ENCODE data around the gene LRRK1. TPM values are rescaled to one million over a fixed set of nuclear protein-coding genes. Genes with fewer than 3 reads are reported as not detected.
"Not testable (repeated sequence)": the region's sequence is repeated elsewhere in the genome, so short reads cannot be mapped to it uniquely, and the experiment has no call there.

LRRK1 gene
- total RNA-seq, 4 donors from 2014 or later, result 17.0 to 46.3 (median 26.4) TPM

DNA sequence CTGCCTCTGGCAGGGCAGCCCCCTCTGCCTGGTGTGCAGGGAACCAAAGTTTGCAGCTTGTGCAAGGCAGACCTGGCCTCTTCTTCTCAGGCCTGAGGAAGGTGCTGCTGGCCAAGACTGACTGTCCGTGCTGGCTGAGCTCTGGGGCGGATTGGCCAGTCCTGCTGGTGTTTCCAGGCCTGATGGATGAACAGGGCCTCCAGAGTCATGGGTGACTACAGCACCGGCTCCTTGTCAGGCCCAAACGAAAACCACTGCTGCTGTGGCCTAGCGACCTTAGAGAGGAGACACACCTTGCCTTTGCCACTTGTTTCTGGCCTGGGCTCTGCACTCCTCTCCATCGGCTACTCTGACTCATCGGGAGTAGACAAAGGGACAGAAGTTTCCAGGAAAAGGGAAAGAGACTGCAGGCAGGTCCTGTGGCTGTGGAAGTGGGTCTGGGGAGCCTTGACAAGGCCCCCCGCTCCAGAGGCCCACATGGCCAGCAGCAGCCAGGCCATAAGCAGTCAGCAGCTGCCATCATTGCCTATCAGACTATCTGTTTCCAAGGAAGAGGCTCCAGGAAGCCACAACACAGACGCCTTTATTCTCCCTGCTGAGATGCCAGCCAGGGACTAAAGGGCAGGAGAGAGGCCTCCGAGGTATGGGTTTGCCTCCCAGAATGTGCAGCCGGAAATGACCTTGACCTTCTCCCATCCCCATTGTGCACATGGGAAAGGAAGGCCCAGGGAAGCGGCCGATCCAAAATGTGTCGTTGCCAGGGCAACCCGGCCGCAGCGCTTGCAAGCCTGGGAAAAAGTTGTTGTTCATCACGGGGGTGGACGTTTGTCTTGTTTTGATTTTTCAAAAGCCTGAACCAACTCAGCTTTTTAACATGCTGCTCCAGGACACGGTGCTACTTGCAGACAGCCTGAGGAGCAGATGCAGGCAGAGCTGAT lies 172.2 kb downstream of the LRRK1 start:
- WGBS, result 56% methylated on average over 13 of the region's 20 CpGs
- Histone ChIP-seq H3K4me1 (peaks cover 33% of the 10 kb centered on the region), H3K27me3 (no peaks in the 10 kb centered on the region), H3K9me3 (no peaks in the 10 kb centered on the region), H3K36me3 (no peaks in the 10 kb centered on the region), H3K27ac (peak overlapping the region; percentile 69), H3K4me3 (no peak overlapping the region)
- no peak for DNase-seq (ENCODE audit: low spot score in 2 of 2)
- TF ChIP-seq, protein P1, sequence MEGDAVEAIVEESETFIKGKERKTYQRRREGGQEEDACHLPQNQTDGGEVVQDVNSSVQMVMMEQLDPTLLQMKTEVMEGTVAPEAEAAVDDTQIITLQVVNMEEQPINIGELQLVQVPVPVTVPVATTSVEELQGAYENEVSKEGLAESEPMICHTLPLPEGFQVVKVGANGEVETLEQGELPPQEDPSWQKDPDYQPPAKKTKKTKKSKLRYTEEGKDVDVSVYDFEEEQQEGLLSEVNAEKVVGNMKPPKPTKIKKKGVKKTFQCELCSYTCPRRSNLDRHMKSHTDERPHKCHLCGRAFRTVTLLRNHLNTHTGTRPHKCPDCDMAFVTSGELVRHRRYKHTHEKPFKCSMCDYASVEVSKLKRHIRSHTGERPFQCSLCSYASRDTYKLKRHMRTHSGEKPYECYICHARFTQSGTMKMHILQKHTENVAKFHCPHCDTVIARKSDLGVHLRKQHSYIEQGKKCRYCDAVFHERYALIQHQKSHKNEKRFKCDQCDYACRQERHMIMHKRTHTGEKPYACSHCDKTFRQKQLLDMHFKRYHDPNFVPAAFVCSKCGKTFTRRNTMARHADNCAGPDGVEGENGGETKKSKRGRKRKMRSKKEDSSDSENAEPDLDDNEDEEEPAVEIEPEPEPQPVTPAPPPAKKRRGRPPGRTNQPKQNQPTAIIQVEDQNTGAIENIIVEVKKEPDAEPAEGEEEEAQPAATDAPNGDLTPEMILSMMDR (IDR thresholded peaks at IDR 0.05), result no peak
- TF ChIP-seq EP300 (IDR thresholded peaks at IDR 0.05), result no peak
- TF ChIP-seq POLR2A (IDR thresholded peaks at IDR 0.05), result no peak
- TF ChIP-seq POLR2AphosphoS5 (IDR thresholded peaks at IDR 0.05), result no peak

DNA sequence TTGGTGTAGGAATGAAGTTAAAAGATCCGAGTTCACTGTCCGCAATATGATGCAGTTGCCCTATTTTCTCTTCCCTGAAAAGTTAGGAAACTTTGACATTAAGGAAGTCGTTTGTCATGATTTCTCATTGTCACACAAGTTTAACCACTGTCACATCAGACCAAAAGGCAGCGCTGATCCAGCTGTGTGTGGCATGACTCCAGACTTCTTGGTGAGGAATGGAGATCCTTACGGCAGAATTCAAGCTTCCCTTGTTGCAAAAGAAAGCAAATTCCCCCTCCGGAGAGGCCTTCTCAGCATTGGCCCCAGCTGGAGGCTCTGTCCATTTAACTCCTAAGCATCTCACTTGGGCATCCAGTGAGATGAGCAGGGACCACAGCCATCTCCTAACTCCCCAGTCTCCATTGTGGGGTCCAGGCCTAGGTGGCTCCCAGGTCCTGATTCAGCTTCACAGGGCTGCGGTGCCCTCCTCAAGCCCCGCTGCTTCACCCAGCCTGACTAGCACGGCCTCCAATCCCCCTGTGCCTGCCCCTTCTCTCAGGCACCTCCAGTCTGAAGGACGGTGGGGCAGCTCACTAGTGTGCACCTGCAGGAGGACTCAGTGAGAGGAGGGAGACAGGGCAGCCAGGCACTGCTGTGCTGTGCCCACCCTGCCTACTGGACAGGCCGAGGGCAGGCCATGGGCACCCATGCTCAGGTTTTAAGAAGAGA lies 173.2 kb downstream of the LRRK1 start:
- DNase-seq (ENCODE audit: low spot score in 2 of 2), result no peak
- WGBS, result 70% methylated on average over 8 of the region's 11 CpGs
- TF ChIP-seq, protein P1 (IDR thresholded peaks at IDR 0.05), result no peak
- TF ChIP-seq POLR2A (IDR thresholded peaks at IDR 0.05) (no peak), POLR2AphosphoS5 (IDR thresholded peaks at IDR 0.05) (no peak), EP300 (IDR thresholded peaks at IDR 0.05) (no peak)

DNA sequence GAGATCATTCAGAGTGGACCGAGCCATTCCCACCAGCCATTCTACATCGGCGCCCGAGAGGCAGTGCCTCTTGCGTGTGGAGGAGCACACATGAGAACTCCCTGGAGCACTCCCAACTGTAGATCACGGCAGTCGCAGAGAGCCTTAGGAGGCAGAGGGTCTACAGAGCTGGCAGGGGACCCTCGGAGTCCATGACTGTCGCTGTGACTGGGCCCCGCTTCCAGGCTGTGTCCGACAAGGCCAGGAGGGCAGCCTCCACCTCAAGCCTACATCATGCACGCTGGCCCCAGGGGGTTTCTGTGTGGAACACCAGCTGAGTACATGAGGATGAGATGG lies 173.7 kb downstream of the LRRK1 start:
- Histone ChIP-seq H3K4me1 (peaks cover 33% of the 10 kb centered on the region), H3K27ac (no peak overlapping the region), H3K9me3 (no peaks in the 10 kb centered on the region), H3K36me3 (no peaks in the 10 kb centered on the region), H3K27me3 (no peaks in the 10 kb centered on the region), H3K4me3 (no peak overlapping the region)
- DNase-seq (ENCODE audit: low spot score in 2 of 2), result no peak
- 94% methylated on average over 7 of the region's 12 CpGs for WGBS
- TF ChIP-seq POLR2A (IDR thresholded peaks at IDR 0.05) (no peak), POLR2AphosphoS5 (IDR thresholded peaks at IDR 0.05) (no peak), EP300 (IDR thresholded peaks at IDR 0.05) (no peak)
- TF ChIP-seq, protein P1 (IDR thresholded peaks at IDR 0.05), result no peak

More for the DNA sequence above, 173.2 kb downstream of the LRRK1 start:
- Histone ChIP-seq H3K4me1 (peaks cover 33% of the 10 kb centered on the region), H3K9me3 (no peaks in the 10 kb centered on the region), H3K27me3 (no peaks in the 10 kb centered on the region), H3K27ac (peak overlapping the region; percentile 69), H3K36me3 (no peaks in the 10 kb centered on the region), H3K4me3 (no peak overlapping the region)

DNA sequence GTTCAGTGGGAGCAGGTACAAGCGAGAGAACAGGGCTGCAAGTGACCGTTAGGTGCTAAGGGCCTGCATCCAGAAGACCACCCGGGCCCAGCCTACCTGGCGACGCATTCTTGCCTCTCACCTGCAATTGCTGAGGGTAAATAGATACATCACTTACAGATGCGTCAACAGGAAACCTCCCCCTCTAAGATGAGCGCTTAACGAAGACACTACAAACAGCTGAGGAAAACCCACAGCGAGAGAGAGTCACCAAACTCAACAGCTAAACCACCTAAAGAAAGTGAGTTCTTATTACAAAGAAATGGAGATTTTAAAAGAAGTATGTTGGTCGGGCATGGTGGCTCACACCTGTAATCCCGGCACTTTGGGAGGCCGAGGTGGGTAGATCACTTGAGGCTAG lies 174.8 kb downstream of the LRRK1 start:
- H3K27me3 ChIP-seq, result no peaks in the 10 kb centered on the region
- H3K27ac ChIP-seq, result no peak overlapping the region
- TF ChIP-seq POLR2AphosphoS5 (IDR thresholded peaks at IDR 0.05), result no peak
- no peak for TF ChIP-seq POLR2A (IDR thresholded peaks at IDR 0.05)
- TF ChIP-seq EP300 (IDR thresholded peaks at IDR 0.05), result no peak
- TF ChIP-seq, protein P1 (IDR thresholded peaks at IDR 0.05), result no peak
- no peak for DNase-seq (ENCODE audit: low spot score in 2 of 2)
- H3K9me3 ChIP-seq, result no peaks in the 10 kb centered on the region
- WGBS, result 90% methylated on average over 12 of the region's 12 CpGs
- H3K4me3 ChIP-seq, result no peak overlapping the region
- no peaks in the 10 kb centered on the region for H3K36me3 ChIP-seq
- peaks cover 27% of the 10 kb centered on the region for H3K4me1 ChIP-seq

DNA sequence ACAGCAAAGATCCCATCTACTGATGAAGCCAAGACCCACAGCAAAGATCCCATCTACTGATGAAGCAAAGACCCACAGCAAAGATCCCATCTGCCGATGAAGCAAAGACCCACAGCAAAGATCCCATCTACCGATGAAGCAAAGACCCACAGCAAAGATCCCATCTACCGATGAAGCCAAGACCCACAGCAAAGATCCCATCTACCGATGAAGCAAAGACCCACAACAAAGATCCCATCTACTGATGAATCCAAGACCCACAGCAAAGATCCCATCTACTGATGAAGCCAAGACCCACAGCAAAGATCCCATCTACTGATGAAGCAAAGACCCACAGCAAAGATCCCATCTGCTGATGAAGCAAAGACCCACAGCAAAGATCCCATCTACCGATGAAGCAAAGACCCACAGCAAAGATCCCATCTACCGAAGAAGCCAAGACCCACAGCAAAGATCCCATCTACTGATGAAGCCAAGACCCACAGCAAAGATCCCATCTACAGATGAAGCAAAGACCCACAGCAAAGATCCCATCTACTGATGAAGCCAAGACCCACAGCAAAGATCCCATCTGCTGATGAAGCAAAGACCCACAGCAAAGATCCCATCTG lies 176.7 kb downstream of the LRRK1 start:
- H3K4me1 ChIP-seq, result peaks cover 16% of the 10 kb centered on the region
- H3K9me3 ChIP-seq; DNase-seq (ENCODE audit: low spot score in 2 of 2); H3K27me3 ChIP-seq; H3K4me3 ChIP-seq; H3K36me3 ChIP-seq; H3K27ac ChIP-seq: not testable (repeated sequence)
- 62% methylated on average over 4 of the region's 6 CpGs for WGBS
